ENCODE measurements around the gene PASK.

GRCh38 chr2:241195506-241196130 is 46.3 kb upstream of the PASK start:
- no peak for TF ChIP-seq POLR2AphosphoS5 (IDR thresholded peaks at IDR 0.05; ENCODE audit: borderline replicate concordance, low read depth, low read length)
- TF ChIP-seq EZH2 (IDR thresholded peaks at IDR 0.05) = no peak
- TF ChIP-seq FOXP2 (optimal IDR thresholded peaks at IDR 0.05; ENCODE audit: control extremely low read depth, extremely low read length, insufficient read depth) = no peak
